Rectal smooth muscle tissue (tissue), 1 donor: Measurements from ENCODE around the gene COL4A1.

Experiments
- H3K27ac ChIP-seq: one replicate; pipeline ENCODE4 v1.7.0; 2013; ENCODE audit warnings: low read depth, low read length, inconsistent platforms
- H3K27me3 ChIP-seq: one replicate; pipeline ENCODE4 v1.7.0; 2013; ENCODE audit warnings: low read length; ENCODE audit not compliant: control insufficient read depth, insufficient read depth
- H3K36me3 ChIP-seq: one replicate; pipeline ENCODE4 v1.7.0; 2013; ENCODE audit warnings: low read length; ENCODE audit not compliant: control insufficient read depth, insufficient read depth
- H3K4me1 ChIP-seq: one replicate; pipeline ENCODE4 v1.7.0; 2013; ENCODE audit warnings: low read length; ENCODE audit not compliant: control insufficient read depth, insufficient read depth
- H3K4me3 ChIP-seq: one replicate; pipeline ENCODE4 v1.7.0; 2013; ENCODE audit warnings: low read length
- H3K9ac ChIP-seq: one replicate; pipeline ENCODE4 v1.7.0; 2013; ENCODE audit warnings: low read length

COL4A1 gene

GRCh38 chr13:110149036-110149435 is 157.9 kb downstream of the COL4A1 start:
- H3K4me1 ChIP-seq = no peaks in the 10 kb centered on the region
- no peak overlapping the region for H3K4me3 ChIP-seq
- H3K9ac ChIP-seq = no peak overlapping the region
- H3K27me3 ChIP-seq = no peaks in the 10 kb centered on the region
- H3K27ac ChIP-seq = no peak overlapping the region
- peaks cover 2% of the 10 kb centered on the region for H3K36me3 ChIP-seq

- Histone ChIP-seq H3K36me3 (no peaks in the 10 kb centered on the region), H3K27me3 (no peaks in the 10 kb centered on the region), H3K4me3 (no peak overlapping the region), H3K9ac (no peak overlapping the region), H3K27ac (no peak overlapping the region), H3K4me1 (peaks cover 3% of the 10 kb centered on the region)
Observed at GRCh38 chr13:110140099-110140498, 166.9 kb downstream of the COL4A1 start.

DNA sequence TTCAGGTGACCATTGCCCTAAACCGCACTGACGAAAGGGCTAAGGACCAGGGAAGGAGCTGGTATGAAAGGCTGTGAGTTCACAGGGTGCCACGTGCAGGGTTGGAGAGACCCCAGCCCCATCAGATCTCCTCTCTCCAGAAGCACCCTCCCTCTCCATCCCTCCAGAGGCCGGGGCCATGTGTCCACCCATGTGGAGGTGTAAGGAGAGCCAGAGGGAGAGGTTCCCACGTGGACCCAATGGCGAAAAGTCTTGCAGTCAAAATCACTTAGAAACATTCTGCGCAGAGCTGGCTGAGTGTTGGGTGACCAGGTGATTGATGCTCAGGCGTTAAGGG is 168.3 kb downstream of the COL4A1 start:
- Histone ChIP-seq H3K9ac (no peak overlapping the region), H3K27me3 (no peaks in the 10 kb centered on the region), H3K27ac (no peak overlapping the region), H3K4me3 (peak overlapping the region; percentile 80), H3K4me1 (peaks cover 3% of the 10 kb centered on the region), H3K36me3 (no peaks in the 10 kb centered on the region)

- peaks cover 3% of the 10 kb centered on the region for H3K4me1 ChIP-seq
- H3K27me3 ChIP-seq = no peaks in the 10 kb centered on the region
- peak overlapping the region; percentile 7 for H3K27ac ChIP-seq
- no peak overlapping the region for H3K9ac ChIP-seq
- H3K36me3 ChIP-seq = no peaks in the 10 kb centered on the region
- H3K4me3 ChIP-seq = peak overlapping the region; percentile 80
Observed at GRCh38 chr13:110138010-110138699, 168.8 kb downstream of the COL4A1 start.

DNA sequence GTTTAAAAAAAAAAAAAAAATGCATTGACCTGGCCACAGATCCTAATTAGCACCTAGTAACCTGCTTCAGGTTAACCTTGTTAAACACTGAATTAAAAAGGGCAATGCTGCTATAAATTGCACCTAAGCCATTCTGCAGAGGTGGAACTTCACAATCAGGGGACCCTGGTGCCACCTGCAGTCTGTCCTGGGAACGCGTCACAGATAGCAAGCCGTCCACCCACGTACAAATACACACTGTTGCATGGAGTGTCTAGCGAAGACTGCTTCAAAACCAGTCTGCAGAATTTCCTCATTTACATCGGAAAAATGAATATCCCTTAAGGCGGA is 169.3 kb downstream of the COL4A1 start:
- Histone ChIP-seq H3K27ac (peak overlapping the region; percentile 7), H3K27me3 (no peaks in the 10 kb centered on the region), H3K4me1 (peaks cover 3% of the 10 kb centered on the region), H3K4me3 (peak overlapping the region; percentile 80), H3K36me3 (no peaks in the 10 kb centered on the region), H3K9ac (no peak overlapping the region)

DNA sequence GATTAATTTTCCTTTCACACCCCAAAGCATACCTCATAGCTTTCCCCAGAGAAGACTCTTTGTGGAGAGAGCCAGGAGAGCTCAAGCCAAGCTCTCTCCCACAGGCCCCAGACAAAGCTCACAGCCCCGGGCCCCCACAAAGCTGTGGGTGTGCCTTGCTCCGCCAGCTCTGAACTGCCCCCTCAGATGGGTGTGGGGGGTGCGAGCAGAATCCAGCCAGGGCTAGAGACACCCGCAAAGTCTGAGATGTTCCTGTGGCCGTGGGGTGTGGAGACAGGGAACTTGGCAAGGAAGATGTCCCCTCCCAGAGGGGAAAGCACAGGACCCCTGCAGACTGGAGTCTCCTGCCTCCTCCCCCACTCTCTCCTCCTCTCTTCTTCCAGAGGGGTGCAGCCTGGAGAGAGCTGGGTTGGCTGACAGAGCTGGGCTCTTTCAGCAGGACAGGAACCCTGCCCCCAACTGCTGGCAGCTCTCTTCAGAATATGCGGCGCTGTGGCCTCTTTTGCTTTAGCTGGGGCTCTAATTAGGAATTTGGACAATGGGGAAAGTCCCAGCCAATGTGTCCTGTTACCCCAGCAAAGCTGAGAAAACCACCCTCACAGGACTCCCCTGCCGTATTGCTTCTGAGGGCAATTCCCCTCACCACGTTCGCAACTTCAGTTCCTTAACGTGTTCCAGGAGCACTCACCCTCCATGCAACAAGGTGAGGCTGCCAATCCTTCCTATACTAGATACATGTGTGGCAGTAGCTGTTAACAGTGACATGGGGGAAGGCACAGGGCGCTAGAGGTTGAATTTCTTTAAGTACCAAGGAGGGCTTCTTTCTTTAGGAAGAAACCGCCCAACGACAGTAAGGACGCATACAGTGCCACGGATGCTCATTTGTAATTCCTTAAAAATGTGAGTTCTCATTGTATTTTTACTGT is 170.0 kb downstream of the COL4A1 start:
- Histone ChIP-seq H3K36me3 (no peaks in the 10 kb centered on the region), H3K4me1 (peaks cover 3% of the 10 kb centered on the region), H3K4me3 (no peak overlapping the region), H3K27me3 (no peaks in the 10 kb centered on the region), H3K27ac (no peak overlapping the region), H3K9ac (no peak overlapping the region)

DNA sequence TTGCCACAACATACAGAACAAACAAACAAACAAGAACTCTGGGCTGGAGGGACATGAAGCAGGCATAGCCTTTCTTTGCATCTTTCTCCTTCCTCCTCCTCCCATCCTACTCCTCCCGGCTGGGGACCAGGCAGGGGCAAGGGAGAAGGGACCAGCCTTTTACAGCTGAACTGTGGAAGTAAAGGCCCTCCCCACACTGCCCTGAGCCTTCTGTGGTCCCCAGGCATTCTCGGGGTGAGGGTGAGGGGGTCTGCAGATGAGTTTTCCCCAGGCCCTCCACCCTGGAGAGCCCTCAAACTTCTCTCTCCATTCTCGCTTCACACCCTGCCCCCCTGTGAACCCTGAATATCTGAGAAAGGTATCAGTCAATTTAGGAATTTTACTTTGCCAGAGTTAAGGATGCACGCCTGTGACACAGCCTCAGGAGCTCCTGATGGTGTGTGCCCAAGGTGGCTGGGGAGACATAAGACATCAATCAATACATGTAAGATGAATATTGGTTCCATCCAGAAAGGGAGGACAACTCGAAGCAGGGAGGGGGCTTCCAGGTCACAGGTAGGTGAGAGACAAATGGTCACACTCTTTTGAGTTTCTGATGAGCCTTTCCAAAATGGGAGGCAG is 170.9 kb downstream of the COL4A1 start:
- H3K4me3 ChIP-seq = no peak overlapping the region
- no peak overlapping the region for H3K9ac ChIP-seq
- no peaks in the 10 kb centered on the region for H3K27me3 ChIP-seq
- no peaks in the 10 kb centered on the region for H3K36me3 ChIP-seq
- peaks cover 3% of the 10 kb centered on the region for H3K4me1 ChIP-seq
- no peak overlapping the region for H3K27ac ChIP-seq

GRCh38 chr13:110134801-110135200 is 172.2 kb downstream of the COL4A1 start:
- Histone ChIP-seq H3K36me3 (no peaks in the 10 kb centered on the region), H3K4me1 (peaks cover 3% of the 10 kb centered on the region), H3K27ac (no peak overlapping the region), H3K9ac (no peak overlapping the region), H3K4me3 (no peak overlapping the region), H3K27me3 (no peaks in the 10 kb centered on the region)

- H3K4me3 ChIP-seq = no peak overlapping the region
- H3K36me3 ChIP-seq = no peaks in the 10 kb centered on the region
- H3K4me1 ChIP-seq = peaks cover 1% of the 10 kb centered on the region
- no peak overlapping the region for H3K27ac ChIP-seq
- H3K27me3 ChIP-seq = no peaks in the 10 kb centered on the region
- no peak overlapping the region for H3K9ac ChIP-seq
Observed at GRCh38 chr13:110133425-110134235, 173.3 kb downstream of the COL4A1 start.

DNA sequence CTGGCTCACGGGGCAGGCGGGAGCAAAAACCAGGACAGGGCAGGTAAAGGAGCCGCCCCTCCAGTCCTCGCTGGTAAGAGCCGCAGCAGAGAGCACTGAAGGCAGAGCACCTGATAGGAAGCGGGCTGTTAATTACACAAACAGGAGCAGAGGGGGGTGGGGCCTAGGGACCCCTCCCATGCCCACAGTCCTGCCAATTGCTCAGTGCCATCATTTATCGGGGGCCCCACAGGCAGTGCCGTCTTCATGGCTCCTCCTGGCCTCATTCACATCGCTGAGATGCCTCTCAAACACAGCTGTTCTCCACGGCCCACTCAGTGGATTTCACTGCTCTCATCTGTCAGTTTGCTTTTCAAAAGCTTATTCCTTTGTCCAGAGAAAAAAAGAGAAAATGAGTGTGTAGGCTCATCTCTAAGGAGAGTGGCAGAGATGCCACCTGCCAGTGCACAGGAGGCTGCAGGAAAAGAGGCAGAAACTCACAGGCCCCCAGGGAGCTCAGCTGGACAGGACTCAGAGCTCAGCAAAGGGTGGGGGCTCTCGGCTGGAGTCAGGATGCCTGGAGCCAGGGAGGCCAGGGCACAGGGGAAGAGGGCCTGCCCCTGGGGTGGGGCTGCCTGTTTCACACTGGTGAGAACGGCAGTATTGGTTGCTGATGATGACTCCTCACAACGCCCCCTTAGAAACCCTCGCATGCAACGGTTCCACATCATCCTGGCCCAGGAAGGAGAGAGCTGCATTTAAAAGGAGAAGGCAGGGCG is 174.6 kb downstream of the COL4A1 start:
- Histone ChIP-seq H3K27ac (no peak overlapping the region), H3K27me3 (no peaks in the 10 kb centered on the region), H3K36me3 (no peaks in the 10 kb centered on the region), H3K4me1 (no peaks in the 10 kb centered on the region), H3K9ac (no peak overlapping the region), H3K4me3 (no peak overlapping the region)

DNA sequence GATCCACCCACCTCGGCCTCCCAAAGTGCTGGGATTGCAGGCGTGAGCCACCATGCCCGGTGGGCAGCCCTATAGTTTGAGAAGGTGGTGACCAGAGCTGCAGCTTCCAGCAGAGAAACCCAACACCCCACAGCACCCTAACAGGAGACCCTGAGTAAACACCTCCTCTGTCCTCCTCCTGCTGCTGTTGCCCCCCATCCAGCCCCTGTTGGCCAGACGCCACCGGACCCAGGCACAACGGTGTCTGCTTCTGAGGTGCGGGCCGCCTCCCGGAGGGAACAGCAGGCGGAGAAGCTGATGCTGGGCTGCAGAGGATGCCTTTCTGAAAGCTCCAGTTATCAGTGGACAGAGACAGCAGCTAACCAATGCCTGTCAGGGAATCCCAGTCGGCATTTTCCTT is 175.5 kb downstream of the COL4A1 start:
- Histone ChIP-seq H3K4me1 (peaks cover 9% of the 10 kb centered on the region), H3K27ac (no peak overlapping the region), H3K4me3 (no peak overlapping the region), H3K36me3 (no peaks in the 10 kb centered on the region), H3K27me3 (no peaks in the 10 kb centered on the region), H3K9ac (no peak overlapping the region)
